ENCODE measurements around the gene FRMD5.
A peak's percentile ranks its signal among the peaks of the same experiment; 100 is the strongest.

GRCh38 chr15:44193651-44194322 is 1.3 kb downstream of the FRMD5 start:
- TF ChIP-seq CEBPB (IDR thresholded peaks at IDR 0.05): no peak
- TF ChIP-seq POLR2A (IDR thresholded peaks at IDR 0.05; ENCODE audit: low read length): no peak
- no peak for TF ChIP-seq CTCF (IDR thresholded peaks at IDR 0.05)
- no peak for TF ChIP-seq BHLHE40 (IDR thresholded peaks at IDR 0.05; ENCODE audit: low read depth, low read length)
- peak; percentile 93 for TF ChIP-seq MAFK (IDR thresholded peaks at IDR 0.05; ENCODE audit: partially characterized antibody)
- no peak for TF ChIP-seq MAX (IDR thresholded peaks at IDR 0.05)
- TF ChIP-seq PHF8 (IDR thresholded peaks at IDR 0.05; ENCODE audit: borderline replicate concordance, low read depth): no peak
- no peak for TF ChIP-seq REST (IDR thresholded peaks at IDR 0.05)
- TF ChIP-seq SMC3 (IDR thresholded peaks at IDR 0.05): no peak
- no peak for TF ChIP-seq BCL3 (IDR thresholded peaks at IDR 0.05)
- TF ChIP-seq JUN (IDR thresholded peaks at IDR 0.05): no peak
- no peak for TF ChIP-seq HMGXB4 (CRISPR knock-in tag; IDR thresholded peaks at IDR 0.05; ENCODE audit: borderline replicate concordance)
- no peak for TF ChIP-seq CHD4 (IDR thresholded peaks at IDR 0.05; ENCODE audit: borderline replicate concordance)
- TF ChIP-seq KDM5A (IDR thresholded peaks at IDR 0.05): no peak
